Measurements from ENCODE around the gene SPSB1.

SPSB1 gene

GRCh38 chr1:9293533-9294404 lies 1.1 kb downstream of the SPSB1 start (continued):
- TF ChIP-seq ZNF18 (tag by site-specific recombination; IDR thresholded peaks at IDR 0.05) (peak; percentile 24; the same call in 1 of the 2 replicates), ZXDB (tag by site-specific recombination; IDR thresholded peaks at IDR 0.05) (peak; percentile 40; the same call in 1 of the 2 replicates), ZNF311 (tag by site-specific recombination; IDR thresholded peaks at IDR 0.05; ENCODE audit: borderline replicate concordance) (0 out of 2 replicates have a peak, but pooled peaks have one; percentile 49), ZNF24 (tag by site-specific recombination; IDR thresholded peaks at IDR 0.05) (no peak), ZNF660 (tag by site-specific recombination; IDR thresholded peaks at IDR 0.05) (no peak), ZFP69B (tag by site-specific recombination; IDR thresholded peaks at IDR 0.05) (peak; percentile 72), PRDM1 (tag by site-specific recombination; IDR thresholded peaks at IDR 0.05) (no peak)

GRCh38 chr1:9294405-9294773 lies 1.7 kb downstream of the SPSB1 start:
- TF ChIP-seq GLIS2 (tag by site-specific recombination; IDR thresholded peaks at IDR 0.05) (peak; percentile 5; the same call in 1 of the 2 replicates), ZBTB21 (tag by site-specific recombination; IDR thresholded peaks at IDR 0.05) (no peak), ZNF26 (tag by site-specific recombination; IDR thresholded peaks at IDR 0.05) (no peak), ZNF121 (tag by site-specific recombination; IDR thresholded peaks at IDR 0.05) (no peak), ZEB2 (tag by site-specific recombination; IDR thresholded peaks at IDR 0.05) (no peak), ZNF433 (tag by site-specific recombination; IDR thresholded peaks at IDR 0.05; ENCODE audit: low read depth) (no peak), ZNF146 (tag by site-specific recombination; IDR thresholded peaks at IDR 0.05) (peak; percentile 15; the same call in 1 of the 2 replicates), ELK4 (IDR thresholded peaks at IDR 0.05; ENCODE audit: borderline replicate concordance, low read depth, low read length) (no peak), ZNF426 (tag by site-specific recombination; IDR thresholded peaks at IDR 0.05) (no peak), ZFP41 (tag by site-specific recombination; IDR thresholded peaks at IDR 0.05; ENCODE audit: borderline replicate concordance) (no peak), ZIC2 (tag by site-specific recombination; IDR thresholded peaks at IDR 0.05) (peak; percentile 78; the same call in 1 of the 2 replicates), ZNF558 (tag by site-specific recombination; IDR thresholded peaks at IDR 0.05) (no peak), ZNF248 (tag by site-specific recombination; IDR thresholded peaks at IDR 0.05) (no peak), ZNF830 (tag by site-specific recombination; IDR thresholded peaks at IDR 0.05; ENCODE audit: low read depth) (no peak), ZNF777 (tag by site-specific recombination; IDR thresholded peaks at IDR 0.05; ENCODE audit: borderline replicate concordance) (no peak)
- H3K27ac ChIP-seq (ENCODE audit: extremely low read depth, low read depth, low read length) = no peak overlapping the region
- H3K4me3 ChIP-seq (ENCODE audit: low read depth, low read length) = no peak overlapping the region; the same call in 1 of the 2 replicates
- no peaks in the 10 kb centered on the region for H3K4me1 ChIP-seq (ENCODE audit: control insufficient read depth, insufficient read depth, low read length)
- CTCF ChIA-PET = interaction anchor here (1.7 kb wide), 1 partner anchor 161 kb away, joined by 5 read pairs; no protein-coding TSS in a partner anchor
- no peaks in the 10 kb centered on the region for H3K9me3 ChIP-seq (ENCODE audit: control insufficient read depth, insufficient read depth, low read depth, low read length)
- H3K36me3 ChIP-seq (ENCODE audit: control insufficient read depth in 2 of 2, insufficient read depth in 1 of 2, low read length in 2 of 2) = peaks cover 0 to 3% of the 10 kb centered on the region in 2 experiments; a peak in 1 of 3 replicates
- POLR2A ChIA-PET = no interaction called here
